ENCODE data around the gene THBS2.

Gene THBS2

GRCh38 chr6:169177516-169178166 is 76.0 kb downstream of the THBS2 start:
- DNase-seq = no peak

GRCh38 chr6:169176361-169176991 is 77.2 kb downstream of the THBS2 start:
- DNase-seq = no peak

GRCh38 chr6:169175360-169175887 is 78.2 kb downstream of the THBS2 start:
- DNase-seq = no peak

GRCh38 chr6:169174516-169175359 is 78.9 kb downstream of the THBS2 start:
- DNase-seq = no peak

- DNase-seq = no peak
Observed at GRCh38 chr6:169173532-169174268, 79.9 kb downstream of the THBS2 start.

GRCh38 chr6:169172946-169173345 is 80.7 kb downstream of the THBS2 start:
- no peak for DNase-seq

- no peak for DNase-seq
Observed at GRCh38 chr6:169172456-169172855, 81.2 kb downstream of the THBS2 start.

- no peak for DNase-seq
Observed at GRCh38 chr6:169171951-169172350, 81.7 kb downstream of the THBS2 start.

- no peak for DNase-seq
Observed at GRCh38 chr6:169171016-169171415, 82.6 kb downstream of the THBS2 start.

GRCh38 chr6:169170583-169170955 is 83.1 kb downstream of the THBS2 start:
- DNase-seq = no peak

GRCh38 chr6:169169941-169170582 is 83.6 kb downstream of the THBS2 start:
- no peak for DNase-seq

- DNase-seq = no peak
Observed at GRCh38 chr6:169169375-169169774, 84.3 kb downstream of the THBS2 start.

GRCh38 chr6:169168706-169169105 is 84.9 kb downstream of the THBS2 start:
- no peak for DNase-seq

- DNase-seq = no peak
Observed at GRCh38 chr6:169168302-169168630, 85.4 kb downstream of the THBS2 start.

GRCh38 chr6:169167581-169168301 is 85.9 kb downstream of the THBS2 start:
- no peak for DNase-seq

- no peak for DNase-seq
Observed at GRCh38 chr6:169166896-169167580, 86.6 kb downstream of the THBS2 start.
